HG03469 (cell line): ENCODE measurements around the gene RHBDF2.
A peak's percentile ranks its signal among the peaks of the same experiment; 100 is the strongest.

Source experiments
- ATAC-seq: cut with Tn5 transposase; IDR thresholded peaks from one replicate; pipeline ENCODE4 v1.9.1; 2021; ENCODE audit warnings: mild to moderate bottlenecking, moderate library complexity, moderate number of reproducible peaks; ENCODE audit not compliant: unreplicated experiment

RHBDF2 gene

GRCh38 chr17:76468634-76469010 is 32.6 kb downstream of the RHBDF2 start:
- no peak for ATAC-seq

DNA sequence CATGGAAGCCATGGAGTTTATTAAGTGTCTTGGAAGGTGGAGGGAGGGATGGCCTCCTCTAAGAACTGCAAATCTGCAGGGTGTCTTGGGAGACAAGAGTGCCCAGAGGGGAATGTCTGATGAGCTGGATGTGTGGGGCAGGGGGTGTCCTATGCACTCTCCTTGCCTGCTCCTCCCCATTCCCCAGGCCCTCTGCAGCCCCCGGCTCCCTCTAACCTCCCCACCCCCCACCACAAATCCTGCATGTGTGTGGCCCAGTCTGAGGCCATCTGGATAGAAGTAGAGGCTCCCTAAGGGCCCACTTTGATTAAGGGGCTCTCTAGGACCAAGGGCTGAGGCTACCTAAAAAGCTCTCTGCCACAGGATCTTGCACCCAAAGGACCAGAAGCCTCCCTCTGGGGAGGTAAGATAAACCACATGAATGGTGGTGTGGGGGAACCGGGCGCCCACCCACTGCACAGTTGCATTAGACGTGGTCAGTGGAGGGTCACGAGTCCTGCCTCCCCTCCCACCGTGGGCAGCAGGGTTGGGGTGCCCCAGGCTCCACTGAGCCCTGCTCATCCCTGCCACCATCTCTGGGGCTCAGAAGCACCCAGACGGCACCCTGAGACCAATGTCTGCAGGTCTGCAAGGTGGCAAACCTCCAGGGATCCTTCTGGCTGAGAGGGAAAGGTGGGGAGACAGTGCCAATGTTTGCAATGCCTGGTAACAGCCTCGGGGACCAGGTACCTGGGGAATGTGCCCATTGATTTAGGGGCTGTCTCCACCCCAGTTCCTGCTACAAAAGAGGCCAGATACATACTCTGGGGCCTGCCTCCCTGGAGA is 33.2 kb downstream of the RHBDF2 start:
- no peak for ATAC-seq

GRCh38 chr17:76467366-76467765 is 33.9 kb downstream of the RHBDF2 start, which contains the start of gene AANAT:
Gene AANAT (plus strand): TSS chr17:76467603. CDS start chr17:76468747, 1,144 bp downstream.
- ATAC-seq, result no peak

GRCh38 chr17:76466775-76467130 is 34.5 kb downstream of the RHBDF2 start:
- no peak for ATAC-seq

- ATAC-seq, result no peak
These were observed 38.5 kb downstream of the RHBDF2 start for GRCh38 chr17:76462556-76463290.

GRCh38 chr17:76461765-76462555 is 39.3 kb downstream of the RHBDF2 start:
- ATAC-seq, result no peak

- no peak for ATAC-seq
These were observed 41.5 kb downstream of the RHBDF2 start for GRCh38 chr17:76459674-76460073.

- ATAC-seq, result no peak
These were observed 42.4 kb downstream of the RHBDF2 start for GRCh38 chr17:76458580-76459490.

- no peak for ATAC-seq
These were observed 47.8 kb downstream of the RHBDF2 start for GRCh38 chr17:76453431-76453743.

GRCh38 chr17:76452660-76453430 is 48.4 kb downstream of the RHBDF2 start, which contains the start of gene UBE2O:
Gene UBE2O (minus strand): TSS chr17:76453152. CDS start chr17:76453141, 11 bp downstream.
- ATAC-seq, result peak; percentile 55

- no peak for ATAC-seq
These were observed 49.0 kb downstream of the RHBDF2 start for GRCh38 chr17:76452127-76452659.

DNA sequence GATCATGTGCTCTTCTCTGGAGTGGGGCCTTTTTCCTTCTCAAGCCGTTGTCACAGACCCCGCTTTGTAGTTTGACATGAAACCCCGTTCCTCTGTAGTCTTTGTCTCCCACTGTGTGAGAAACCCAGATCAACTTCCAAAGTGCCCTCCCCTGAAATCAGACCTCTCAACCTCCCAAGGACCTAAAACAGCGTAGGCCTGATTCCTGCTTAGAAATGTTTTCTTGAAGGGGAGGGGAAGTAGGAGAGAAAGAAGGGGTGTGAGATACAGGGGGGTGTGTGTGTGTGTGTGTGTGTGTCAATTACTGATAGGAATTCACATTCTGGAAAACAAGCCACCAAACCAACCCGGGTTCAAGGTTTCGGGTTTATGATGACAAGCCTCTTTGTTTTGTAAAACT is 49.7 kb downstream of the RHBDF2 start:
- no peak for ATAC-seq

DNA sequence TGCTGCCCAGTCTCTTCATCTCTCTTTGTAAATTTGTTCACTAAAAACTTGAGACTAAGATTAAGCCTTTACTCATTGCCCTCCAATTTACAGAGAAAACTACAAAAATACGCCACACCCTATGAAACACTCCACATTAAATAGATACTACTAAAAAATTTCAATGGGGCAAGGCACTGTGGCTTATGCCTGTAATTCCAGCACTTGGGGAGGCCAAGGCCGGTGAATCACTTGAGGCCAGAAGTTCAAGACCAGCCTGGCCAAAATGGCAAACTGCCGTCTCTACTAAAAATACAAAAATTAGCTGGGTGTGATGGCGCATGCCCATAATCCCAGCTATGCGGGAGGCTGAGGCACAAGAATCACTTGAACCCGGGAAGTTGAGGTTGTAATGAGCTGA is 52.1 kb downstream of the RHBDF2 start:
- ATAC-seq, result no peak

DNA sequence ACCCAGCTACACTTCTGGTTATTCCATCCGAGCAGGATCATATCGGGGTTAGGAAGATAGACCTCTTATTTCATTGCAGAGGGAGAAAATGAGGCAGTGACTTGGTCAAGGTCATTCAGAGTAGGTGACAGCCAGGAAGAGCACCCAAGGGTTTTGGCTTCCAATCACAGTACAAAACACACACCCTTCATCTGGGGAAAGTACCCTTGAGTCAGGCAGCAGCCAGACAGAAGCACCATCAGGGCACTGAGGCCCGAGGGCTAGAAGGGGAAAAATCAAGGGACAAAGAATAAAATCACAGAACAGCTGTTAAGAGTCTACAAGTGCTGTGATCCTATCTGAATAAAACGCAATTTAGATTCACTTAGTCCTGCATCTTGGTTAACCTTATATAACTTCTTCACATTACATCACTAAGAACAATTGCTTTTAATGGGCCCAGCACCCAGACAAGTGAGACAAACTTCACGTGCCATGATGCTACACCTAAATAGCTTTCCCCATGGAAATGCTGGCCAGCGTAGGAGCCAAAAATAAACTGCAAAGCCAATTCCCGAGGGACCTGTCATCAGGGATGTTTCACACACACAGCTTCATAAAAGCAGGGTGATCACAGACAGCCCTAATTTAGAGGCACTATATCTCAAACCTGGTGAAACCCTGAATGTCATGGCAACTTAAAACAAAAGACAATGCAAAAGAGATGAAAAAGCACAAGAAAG is 53.1 kb downstream of the RHBDF2 start:
- ATAC-seq, result no peak

DNA sequence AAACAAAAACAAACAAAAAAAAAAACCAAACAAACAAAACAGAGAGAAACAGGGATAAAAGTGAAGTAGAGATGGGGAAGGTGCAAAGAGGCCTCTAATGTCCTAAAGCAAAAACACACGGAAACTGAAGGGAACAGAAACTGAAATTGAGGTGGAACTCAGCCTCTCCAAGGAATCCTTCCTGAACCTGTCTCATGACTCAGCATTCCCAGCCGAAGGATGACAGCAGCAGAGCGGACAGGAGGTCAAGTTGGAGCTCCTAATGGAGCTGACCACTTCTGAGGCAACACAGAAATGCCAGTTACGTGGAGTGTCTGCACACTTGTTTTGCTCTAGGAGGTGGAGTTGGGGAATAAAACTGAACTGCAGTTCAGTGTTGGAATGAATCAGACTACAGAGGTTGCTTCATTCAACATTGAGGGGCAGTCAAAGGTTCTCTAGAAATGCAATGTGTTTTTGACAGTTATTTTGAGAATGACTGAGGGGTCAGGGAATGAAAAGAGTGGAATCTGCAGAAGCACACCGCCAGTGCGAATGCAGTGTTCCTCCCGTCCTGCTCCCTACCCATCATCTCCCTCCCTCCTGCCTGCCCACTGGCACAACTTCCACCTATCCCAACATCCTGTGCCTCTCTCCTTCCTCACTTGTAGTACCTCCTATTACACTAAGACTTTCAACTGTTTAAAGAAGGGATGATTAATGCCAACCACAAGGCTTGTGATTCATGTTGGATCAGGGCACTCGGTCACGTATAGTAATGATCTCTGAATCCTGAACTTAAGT is 54.6 kb downstream of the RHBDF2 start:
- ATAC-seq, result no peak

- no peak for ATAC-seq
These were observed 55.4 kb downstream of the RHBDF2 start for GRCh38 chr17:76445697-76446448.
